Adrenal gland (tissue), 12 donors: Measurements from ENCODE around the gene CAMK2A. TPM values are rescaled to one million over a fixed set of nuclear protein-coding genes. Genes with fewer than 3 reads are reported as not detected.

Source experiments
- DNase-seq, 7 donors: peaks; one replicate each; pipeline ENCODE4 v3.0.0-alpha.2; 2019 to 2020
- H3K27ac ChIP-seq, 5 donors: fragments of 200-600 bp; sonication (generic) in 4 of 5; 1 replicate in 3 of 5; 2 replicates in 2 of 5; pipeline versions ENCODE4 v1.5.1 to v1.8.0; 2016 to 2020; ENCODE audit warnings: mild to moderate bottlenecking in 1 of 5
- H3K27me3 ChIP-seq: fragments of 200-600 bp; 2 replicates; pipeline ENCODE4 v1.8.0; 2021
- H3K36me3 ChIP-seq, 2 donors: fragments of 200-600 bp; replicated peaks in 1 of 2; 1 replicate in 1 of 2; 2 replicates in 1 of 2; pipeline versions ENCODE4 v1.5.1 to v1.8.0; 2018 to 2022
- H3K4me1 ChIP-seq, 2 donors: fragments of 200-600 bp; replicated peaks in 1 of 2; 1 replicate in 1 of 2; 2 replicates in 1 of 2; pipeline versions ENCODE4 v1.5.1 to v1.8.0; 2018 to 2021
- H3K4me3 ChIP-seq, 4 donors: fragments of 200-600 bp; sonication (generic) in 3 of 4; one replicate each; pipeline ENCODE4 v1.5.1; 2016 to 2018
- H3K9me3 ChIP-seq, 3 donors: fragments of 200-600 bp; sonication (generic) in 1 of 3; replicated peaks in 1 of 3; 1 replicate in 2 of 3; 2 replicates in 1 of 3; pipeline versions ENCODE4 v1.5.1 to v1.8.0; 2016 to 2021
- CTCF ChIP-seq, 6 experiments: fragments of 450-650 bp in 4 of 6; fragments of 200-600 bp in 2 of 6; sonication (generic) in 1 of 6; IDR thresholded peaks; 1 replicate in 5 of 6; 2 replicates in 1 of 6; pipeline versions ENCODE4 v1.5.1 to v1.8.0; 2016 to 2021; ENCODE audit warnings: antibody characterized with exemption in 6 of 6, mild to moderate bottlenecking in 2 of 6, moderate library complexity in 1 of 6
- POLR2A ChIP-seq, 2 donors: fragments of 450-650 bp; IDR thresholded peaks; one replicate each; pipeline ENCODE4 v1.6.1; 2017; ENCODE audit warnings: antibody characterized with exemption in 2 of 2, mild to moderate bottlenecking in 2 of 2, moderate library complexity in 1 of 2
- WGBS, 4 donors: extraction: QIAGEN DNeasy Blood & Tissue Kit in 2 of 4; methylation state at CpG; one replicate each; pipeline versions ENCODE4 v1.1.5 to v1.1.7; 2013 to 2017; 5-methylcytosine and 5-hydroxymethylcytosine counted together
- intact Hi-C, 2 donors: fragments of 100-400 bp; cut with DNase I; formaldehyde crosslinking; loops; one replicate each; pipeline versions ENCODE4 v1.14.1 to v1.15.0; 2022 to 2023
- polyA plus RNA-seq, 3 donors: library from polyadenylated mRNA; stranded (reverse); fragments of 200-250 nt in 2 of 3; fragments of 350-450 nt in 1 of 3; fragmentation: Illumina TruSeq in 1 of 3; extraction: RNeasy Lipid Tissue Mini Kit (QIAGEN cat#74804) in 1 of 3; gene quantifications; one replicate each; pipeline ENCODE4 v1.2.3, GENCODE V29; 2013 to 2014
- total RNA-seq, 9 donors: library from RNA; depleted of rRNA in 4 of 9; stranded (reverse); fragments of >200 nt in 4 of 9; fragments of 120-200 nt in 1 of 9; fragmentation: NEBNext Ultra II Directional in 1 of 9; extraction: Animal tissue kit (Norgen Biotek cat#: 25700) in 1 of 9; gene quantifications; one replicate each; pipeline versions ENCODE4 v1.1.0 to v1.2.4, GENCODE V29; 2013 to 2023
- donor health status: healthy with polysubstance abuse.
- donor health status: Bipolar disorder and iron deficiency.
- donor health status: DM: yes; HTN: yes; CAD: no.
- donor health status: DM: no; HTN: no; CAD: no.
- donor health status: DM: no; HTN: no; CAD: no.
- donor health status: DM: yes; HTN: yes; CAD: no.

The CAMK2A gene
- total and polyA plus RNA-seq, 12 donors, result 0.23 to 1.3 (median 0.64) TPM; not detected in 3

DNA sequence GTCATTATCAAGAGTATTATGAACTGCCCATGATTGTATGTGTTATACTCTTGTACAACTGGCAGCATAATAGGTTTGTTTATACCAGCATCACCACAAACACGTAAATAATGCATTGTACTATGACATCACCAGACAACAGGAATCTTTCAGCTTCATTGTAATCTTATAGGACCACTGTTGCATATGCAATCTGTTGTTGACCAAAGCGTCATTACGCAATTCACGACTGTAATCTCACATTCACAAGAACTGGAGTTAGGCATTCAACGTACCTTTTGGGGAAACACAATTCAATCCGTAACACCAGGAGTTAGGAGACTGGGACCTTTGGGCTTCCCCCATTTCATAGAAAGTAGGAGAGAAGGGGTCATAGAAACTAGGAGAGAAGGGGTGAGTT lies 33.5 kb upstream of the CAMK2A start:
- TF ChIP-seq POLR2A (IDR thresholded peaks at IDR 0.05) (no peak), CTCF (IDR thresholded peaks at IDR 0.05) (no peak)
- intact Hi-C loops, result no loop called here
- 86 to 94% (median 89%) methylated on average over 6 of the region's 6 CpGs for WGBS, 4 donors
- H3K4me1 ChIP-seq, result peaks cover 0 to 11% of the 10 kb centered on the region in 2 donors
- no peaks in the 10 kb centered on the region for H3K9me3 ChIP-seq
- no peak overlapping the region for H3K4me3 ChIP-seq
- no peaks in the 10 kb centered on the region for H3K36me3 ChIP-seq
- H3K27me3 ChIP-seq, result no peaks in the 10 kb centered on the region
- no peak overlapping the region for H3K27ac ChIP-seq
- DNase-seq, result no peak

DNA sequence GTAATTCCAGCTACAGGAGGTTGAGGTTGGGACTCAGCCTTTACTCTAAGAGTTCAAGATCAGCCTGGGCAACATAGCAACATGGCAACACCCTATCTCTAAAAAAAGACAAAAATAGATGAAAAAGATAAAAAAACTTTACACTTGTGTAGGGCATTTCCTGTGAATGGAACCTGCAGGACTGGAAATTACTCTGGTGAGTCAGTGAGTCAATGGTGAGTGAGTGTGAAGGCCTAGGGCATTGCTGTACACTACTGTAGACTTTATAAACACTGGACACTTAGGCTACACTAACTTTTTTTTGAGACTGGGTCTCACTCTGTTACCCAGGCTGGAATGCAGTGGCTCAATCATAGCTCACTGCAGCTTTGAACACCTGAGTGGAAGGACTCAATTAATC lies 32.6 kb upstream of the CAMK2A start:
- Histone ChIP-seq H3K4me1 (peaks cover 7 to 20% of the 10 kb centered on the region in 2 donors), H3K27me3 (no peaks in the 10 kb centered on the region), H3K4me3 (no peak overlapping the region), H3K36me3 (no peaks in the 10 kb centered on the region), H3K27ac (no peak overlapping the region), H3K9me3 (no peaks in the 10 kb centered on the region)
- DNase-seq, result no peak
- intact Hi-C loops, result no loop called here
- TF ChIP-seq POLR2A (IDR thresholded peaks at IDR 0.05) (no peak), CTCF (IDR thresholded peaks at IDR 0.05) (no peak)

- TF ChIP-seq CTCF (IDR thresholded peaks at IDR 0.05) (no peak), POLR2A (IDR thresholded peaks at IDR 0.05) (no peak)
- Histone ChIP-seq H3K9me3 (no peaks in the 10 kb centered on the region), H3K4me3 (no peak overlapping the region), H3K27me3 (no peaks in the 10 kb centered on the region), H3K4me1 (peaks cover 8 to 24% of the 10 kb centered on the region in 2 donors), H3K36me3 (no peaks in the 10 kb centered on the region), H3K27ac (no peak overlapping the region)
- no peak for DNase-seq
- 89 to 100% (median 93%) methylated on average over 1 of the region's 1 CpG for WGBS, 4 donors
- intact Hi-C loops, result no loop called here
Observed at GRCh38 chr5:150321784-150322183, 32.2 kb upstream of the CAMK2A start.

- Histone ChIP-seq H3K27ac (no peak overlapping the region), H3K36me3 (no peaks in the 10 kb centered on the region), H3K27me3 (no peaks in the 10 kb centered on the region), H3K4me3 (no peak overlapping the region), H3K4me1 (peaks cover 8 to 26% of the 10 kb centered on the region in 2 donors), H3K9me3 (no peaks in the 10 kb centered on the region)
- DNase-seq, result no peak
- TF ChIP-seq POLR2A (IDR thresholded peaks at IDR 0.05) (no peak), CTCF (IDR thresholded peaks at IDR 0.05) (no peak)
- intact Hi-C loops, result no loop called here
- 93 to 100% (median 93%) methylated on average over 1 of the region's 1 CpG; no CpG with 5 or more reads in 1 of the 4 donors for WGBS, 4 donors
Observed at GRCh38 chr5:150321211-150321610, 31.6 kb upstream of the CAMK2A start.
